Tibial nerve (tissue), 4 donors: ENCODE results near the gene RANBP17. TPM values are rescaled to one million over a fixed set of nuclear protein-coding genes. Genes with fewer than 3 reads are reported as not detected.
"Not testable (repeated sequence)": the region's sequence is repeated elsewhere in the genome, so short reads cannot be mapped to it uniquely, and the experiment has no call there.

ENCODE experiments used
- DNase-seq, 2 donors: peaks; one replicate each; pipeline ENCODE4 v3.0.0-alpha.2; 2019; ENCODE audit warnings: low spot score in 2 of 2
- H3K27ac ChIP-seq, 4 donors: fragments of 200-600 bp; sonication (generic) in 3 of 4; one replicate each; pipeline ENCODE4 v1.5.1; 2017 to 2019; ENCODE audit warnings: mild to moderate bottlenecking in 1 of 4
- H3K27me3 ChIP-seq, 2 donors: fragments of 200-600 bp; sonication (generic) in 1 of 2; one replicate each; pipeline versions ENCODE4 v1.5.1 to v1.6.0; 2017 to 2019
- H3K36me3 ChIP-seq, 3 donors: fragments of 200-600 bp; sonication (generic); one replicate each; pipeline ENCODE4 v1.5.1; 2018 to 2019
- H3K4me1 ChIP-seq, 4 donors: fragments of 200-600 bp; sonication (generic) in 3 of 4; one replicate each; pipeline ENCODE4 v1.5.1; 2017 to 2019
- H3K4me3 ChIP-seq, 4 donors: fragments of 200-600 bp; sonication (generic) in 3 of 4; one replicate each; pipeline ENCODE4 v1.5.1; 2017 to 2019; ENCODE audit warnings: mild to moderate bottlenecking in 1 of 4, moderate library complexity in 1 of 4
- H3K9me3 ChIP-seq, 4 donors: fragments of 200-600 bp; sonication (generic) in 3 of 4; one replicate each; pipeline ENCODE4 v1.5.1; 2017 to 2019
- EP300 ChIP-seq, 2 donors: sonication (generic); formaldehyde crosslinking; IDR thresholded peaks; one replicate each; pipeline ENCODE4 v1.6.1; 2017; ENCODE audit warnings: antibody characterized with exemption in 2 of 2, mild to moderate bottlenecking in 1 of 2
- POLR2A ChIP-seq, 2 donors: fragments of 450-650 bp; IDR thresholded peaks; one replicate each; pipeline ENCODE4 v1.6.1; 2017; ENCODE audit warnings: antibody characterized with exemption in 2 of 2, mild to moderate bottlenecking in 2 of 2, moderate library complexity in 2 of 2
- WGBS, 2 donors: methylation state at CpG; one replicate each; pipeline ENCODE4 v1.1.5; 2018; 5-methylcytosine and 5-hydroxymethylcytosine counted together
- total RNA-seq, 4 donors: library from RNA; depleted of rRNA; stranded (reverse); fragments of >200 nt; gene quantifications; one replicate each; pipeline ENCODE4 v1.1.0, GENCODE V29; 2016
- TF ChIP-seq, protein P1 (sequence below), 5 experiments: fragments of 200-600 bp in 3 of 5; fragments of 450-650 bp in 2 of 5; sonication (generic) in 3 of 5; IDR thresholded peaks; one replicate each; pipeline ENCODE4 v1.5.1; 2016 to 2019; ENCODE audit warnings: antibody characterized with exemption in 5 of 5, mild to moderate bottlenecking in 3 of 5, moderate library complexity in 2 of 5

Gene RANBP17
- total RNA-seq, 4 donors from 2014 or later, result 10.8 to 34.5 (median 17.6) TPM

DNA sequence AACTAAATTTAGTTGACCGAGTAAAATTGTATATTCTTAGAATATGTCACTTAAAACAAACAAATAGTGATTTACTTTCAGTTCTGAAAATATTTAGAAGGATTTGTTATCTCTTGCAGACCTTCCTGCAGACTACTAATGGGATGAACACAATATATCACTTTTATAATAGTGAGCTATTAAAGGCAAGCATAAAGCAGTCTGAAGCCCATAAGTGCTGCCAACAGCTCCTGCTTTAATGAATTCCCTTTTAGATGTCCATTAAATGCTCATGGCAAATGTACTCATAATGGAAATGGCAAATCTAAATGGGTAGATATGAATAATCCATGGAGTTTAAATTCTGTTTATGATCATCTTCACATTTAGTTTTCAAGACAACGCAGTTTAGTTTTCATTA, 170.2 kb downstream of the RANBP17 start:
- Histone ChIP-seq H3K27me3 (no peaks in the 10 kb centered on the region), H3K4me1 (no peaks in the 10 kb centered on the region), H3K4me3 (no peak overlapping the region), H3K27ac (no peak overlapping the region), H3K36me3 (no peaks in the 10 kb centered on the region), H3K9me3 (no peaks in the 10 kb centered on the region)
- WGBS, 2 donors, result 87 to 94% methylated on average over 2 of the region's 2 CpGs
- DNase-seq, result no peak
- TF ChIP-seq POLR2A (IDR thresholded peaks at IDR 0.05), result no peak
- TF ChIP-seq, protein P1, sequence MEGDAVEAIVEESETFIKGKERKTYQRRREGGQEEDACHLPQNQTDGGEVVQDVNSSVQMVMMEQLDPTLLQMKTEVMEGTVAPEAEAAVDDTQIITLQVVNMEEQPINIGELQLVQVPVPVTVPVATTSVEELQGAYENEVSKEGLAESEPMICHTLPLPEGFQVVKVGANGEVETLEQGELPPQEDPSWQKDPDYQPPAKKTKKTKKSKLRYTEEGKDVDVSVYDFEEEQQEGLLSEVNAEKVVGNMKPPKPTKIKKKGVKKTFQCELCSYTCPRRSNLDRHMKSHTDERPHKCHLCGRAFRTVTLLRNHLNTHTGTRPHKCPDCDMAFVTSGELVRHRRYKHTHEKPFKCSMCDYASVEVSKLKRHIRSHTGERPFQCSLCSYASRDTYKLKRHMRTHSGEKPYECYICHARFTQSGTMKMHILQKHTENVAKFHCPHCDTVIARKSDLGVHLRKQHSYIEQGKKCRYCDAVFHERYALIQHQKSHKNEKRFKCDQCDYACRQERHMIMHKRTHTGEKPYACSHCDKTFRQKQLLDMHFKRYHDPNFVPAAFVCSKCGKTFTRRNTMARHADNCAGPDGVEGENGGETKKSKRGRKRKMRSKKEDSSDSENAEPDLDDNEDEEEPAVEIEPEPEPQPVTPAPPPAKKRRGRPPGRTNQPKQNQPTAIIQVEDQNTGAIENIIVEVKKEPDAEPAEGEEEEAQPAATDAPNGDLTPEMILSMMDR (IDR thresholded peaks at IDR 0.05), result no peak
- no peak for TF ChIP-seq EP300 (IDR thresholded peaks at IDR 0.05)

DNA sequence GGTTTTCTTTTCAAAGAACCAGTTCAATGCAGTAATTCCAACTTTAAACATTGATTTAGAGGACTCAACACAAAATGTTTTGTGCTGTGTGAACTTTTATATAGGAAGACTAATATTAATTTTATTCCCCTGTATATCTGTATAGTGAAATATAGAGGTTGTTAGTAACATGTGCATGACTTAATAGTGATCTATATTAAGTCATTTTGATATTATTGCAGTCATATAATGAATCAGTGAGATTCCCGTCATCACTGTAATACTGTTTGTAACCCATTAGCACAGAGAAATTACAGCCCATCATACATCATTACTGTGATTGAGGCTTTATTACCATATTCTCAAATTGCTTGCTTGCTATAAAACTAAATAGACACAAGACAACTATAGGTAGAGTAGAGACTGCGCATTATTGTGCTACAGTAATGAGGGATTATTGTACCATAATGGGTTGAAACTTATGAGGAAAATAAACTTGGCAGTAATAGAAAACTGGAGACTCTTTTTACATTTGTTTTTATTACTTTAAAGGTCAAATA, 170.7 kb downstream of the RANBP17 start:
- TF ChIP-seq POLR2A (IDR thresholded peaks at IDR 0.05) (no peak), EP300 (IDR thresholded peaks at IDR 0.05) (no peak)
- TF ChIP-seq, protein P1 (IDR thresholded peaks at IDR 0.05), result no peak
- Histone ChIP-seq H3K36me3 (no peaks in the 10 kb centered on the region), H3K4me1 (no peaks in the 10 kb centered on the region), H3K27ac (no peak overlapping the region), H3K27me3 (no peaks in the 10 kb centered on the region), H3K4me3 (no peak overlapping the region), H3K9me3 (no peaks in the 10 kb centered on the region)
- no peak for DNase-seq
- 89 to 96% methylated on average over 2 of the region's 2 CpGs for WGBS, 2 donors

DNA sequence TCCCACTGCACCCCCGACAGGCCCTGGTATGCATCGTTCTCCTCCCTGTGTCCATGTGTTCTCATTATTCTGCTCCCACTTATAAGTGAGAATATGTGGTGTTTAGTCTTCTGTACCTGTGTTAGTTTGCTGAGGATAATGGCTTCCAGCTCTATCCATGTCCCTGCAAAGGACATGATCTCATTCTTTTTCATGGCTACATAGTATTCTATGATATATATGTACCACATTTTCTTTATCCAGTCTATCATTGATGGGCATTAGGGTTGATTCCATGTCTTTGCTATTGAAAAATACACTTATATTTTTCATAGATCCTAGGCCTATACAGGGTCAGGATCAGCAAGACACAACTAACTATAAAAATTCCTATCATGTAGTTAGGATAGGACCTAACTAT, 180.1 kb downstream of the RANBP17 start:
- not testable (repeated sequence) for H3K4me1 ChIP-seq, H3K9me3 ChIP-seq, H3K27me3 ChIP-seq, H3K4me3 ChIP-seq, DNase-seq, H3K27ac ChIP-seq, H3K36me3 ChIP-seq
- 96 to 98% methylated on average over 2 of the region's 2 CpGs for WGBS, 2 donors

DNA sequence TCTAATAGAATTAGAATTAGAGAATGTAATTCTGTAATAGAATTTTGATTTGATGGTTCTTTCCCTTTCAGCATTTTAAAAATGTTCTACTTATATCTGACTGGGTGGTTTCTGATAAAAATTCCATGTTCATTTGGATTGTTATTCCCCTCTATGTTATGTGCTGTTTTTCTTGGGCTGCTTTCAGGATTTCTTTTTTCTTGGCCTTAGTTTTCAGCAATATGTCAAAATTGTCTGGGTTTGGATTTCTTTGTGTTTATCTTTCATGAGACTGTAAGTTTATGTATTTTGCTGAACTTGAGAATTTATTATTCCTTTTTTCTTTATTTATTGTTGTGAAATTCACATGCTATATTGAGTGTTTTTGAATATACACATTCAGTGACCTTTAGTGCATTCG, 189.1 kb downstream of the RANBP17 start:
- Histone ChIP-seq H3K27ac (no peak overlapping the region), H3K36me3 (no peaks in the 10 kb centered on the region), H3K4me1 (no peaks in the 10 kb centered on the region), H3K9me3 (peaks cover 0 to 16% (median 0%) of the 10 kb centered on the region in 4 donors), H3K27me3 (no peaks in the 10 kb centered on the region), H3K4me3 (no peak overlapping the region)
- TF ChIP-seq POLR2A (IDR thresholded peaks at IDR 0.05) (no peak), EP300 (IDR thresholded peaks at IDR 0.05) (no peak)
- TF ChIP-seq, protein P1 (IDR thresholded peaks at IDR 0.05), result no peak
- DNase-seq, result no peak
- 77 to 78% methylated on average over 1 of the region's 1 CpG for WGBS, 2 donors

DNA sequence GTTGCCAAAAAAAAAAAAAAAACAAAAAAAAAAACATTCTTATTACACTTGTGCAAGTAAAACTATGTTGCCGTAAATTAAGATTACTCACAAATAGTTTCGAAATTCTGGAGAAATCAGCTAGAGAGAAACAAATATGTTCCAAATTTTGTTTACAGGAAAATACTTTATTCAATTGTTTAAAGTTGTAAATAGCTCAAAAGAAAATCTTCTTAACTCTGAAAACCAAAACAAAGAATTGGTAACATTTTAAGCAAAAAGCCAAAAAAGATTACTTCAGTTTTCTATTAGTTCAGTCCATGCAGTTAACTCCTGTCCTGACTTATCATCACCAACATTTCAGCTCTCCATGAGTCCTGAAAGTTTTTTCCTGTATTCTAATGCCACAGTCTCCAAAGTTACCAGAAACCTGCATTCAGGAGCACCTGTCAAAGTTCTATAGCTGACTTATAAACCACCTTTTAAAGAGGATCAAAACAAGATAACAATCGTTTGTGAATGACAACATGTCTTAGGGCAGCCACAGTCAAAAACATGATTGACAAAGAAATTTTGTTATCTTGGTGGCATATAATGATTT, 194.1 kb downstream of the RANBP17 start:
- no peak overlapping the region for H3K27ac ChIP-seq
- TF ChIP-seq, protein P1 (IDR thresholded peaks at IDR 0.05), result no peak
- no peak for TF ChIP-seq POLR2A (IDR thresholded peaks at IDR 0.05)
- TF ChIP-seq EP300 (IDR thresholded peaks at IDR 0.05), result no peak
- no peaks in the 10 kb centered on the region for H3K27me3 ChIP-seq
- no peak for DNase-seq
- no peak overlapping the region for H3K4me3 ChIP-seq
- no peaks in the 10 kb centered on the region for H3K4me1 ChIP-seq
- H3K36me3 ChIP-seq, result no peaks in the 10 kb centered on the region
- 95 to 96% methylated on average over 3 of the region's 3 CpGs for WGBS, 2 donors
- H3K9me3 ChIP-seq, result peaks cover 0 to 15% (median 0%) of the 10 kb centered on the region in 4 donors
